Islet of Langerhans (tissue), 1 donor: Measurements from ENCODE around the gene CECR2.
"Not testable (repeated sequence)": the region's sequence is repeated elsewhere in the genome, so short reads cannot be mapped to it uniquely, and the experiment has no call there.

Experiments
- FAIRE-seq: peaks from one replicate; lab custom pipeline; 2011; peaks lifted over from hg19 to GRCh38; lab: Jason Lieb, UNC

The CECR2 gene

GRCh38 chr22:17403906-17404305 lies 34.6 kb downstream of the CECR2 start:
- FAIRE-seq, result no peak

- FAIRE-seq, result no peak
These were observed 38.4 kb downstream of the CECR2 start for GRCh38 chr22:17407643-17408042.

- FAIRE-seq, result no peak
These were observed 41.3 kb downstream of the CECR2 start for GRCh38 chr22:17410576-17410975.

- FAIRE-seq, result no peak
These were observed 42.0 kb downstream of the CECR2 start for GRCh38 chr22:17411213-17411612.

DNA sequence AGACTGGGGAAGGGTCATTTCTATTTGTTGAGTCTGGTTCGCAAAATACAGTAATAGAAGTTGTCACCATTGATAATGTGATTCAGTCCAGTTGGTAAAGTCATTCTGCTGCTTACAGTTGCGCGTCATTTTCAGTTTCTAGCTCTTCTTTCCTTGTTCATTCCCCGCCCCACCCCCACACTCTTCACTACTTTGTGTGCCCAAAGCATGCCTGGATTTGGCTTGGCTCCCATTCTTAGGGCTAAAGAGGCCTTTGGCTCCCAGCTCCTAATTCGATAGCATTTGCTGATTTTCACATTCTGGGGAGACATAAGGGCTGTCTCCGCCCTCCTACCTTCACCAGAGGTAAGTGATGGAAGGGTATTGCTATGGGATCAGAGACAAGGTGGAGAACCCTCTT lies 43.0 kb downstream of the CECR2 start:
- no peak for FAIRE-seq

GRCh38 chr22:17418890-17419324 lies 49.6 kb downstream of the CECR2 start:
- FAIRE-seq, result no peak

DNA sequence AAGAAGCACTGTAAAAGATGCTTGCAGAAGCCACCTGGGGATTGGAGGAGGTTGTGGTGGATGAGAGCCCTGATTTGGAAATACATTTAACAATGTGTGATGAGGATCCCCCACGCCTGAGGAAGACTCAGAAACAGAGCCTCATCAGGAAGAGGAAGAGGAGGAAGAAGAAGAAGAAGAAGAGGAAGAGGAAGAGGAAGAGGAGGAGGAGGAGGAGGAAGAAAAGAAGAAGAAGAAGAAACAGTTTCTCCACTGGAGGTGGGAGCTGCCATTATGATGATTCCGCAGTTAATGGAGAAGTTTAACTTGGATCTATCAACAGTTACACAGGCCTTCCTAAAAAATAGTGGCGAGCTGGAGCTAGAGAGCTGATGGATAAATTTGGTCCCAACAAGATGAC lies 50.1 kb downstream of the CECR2 start:
- FAIRE-seq, result no peak

DNA sequence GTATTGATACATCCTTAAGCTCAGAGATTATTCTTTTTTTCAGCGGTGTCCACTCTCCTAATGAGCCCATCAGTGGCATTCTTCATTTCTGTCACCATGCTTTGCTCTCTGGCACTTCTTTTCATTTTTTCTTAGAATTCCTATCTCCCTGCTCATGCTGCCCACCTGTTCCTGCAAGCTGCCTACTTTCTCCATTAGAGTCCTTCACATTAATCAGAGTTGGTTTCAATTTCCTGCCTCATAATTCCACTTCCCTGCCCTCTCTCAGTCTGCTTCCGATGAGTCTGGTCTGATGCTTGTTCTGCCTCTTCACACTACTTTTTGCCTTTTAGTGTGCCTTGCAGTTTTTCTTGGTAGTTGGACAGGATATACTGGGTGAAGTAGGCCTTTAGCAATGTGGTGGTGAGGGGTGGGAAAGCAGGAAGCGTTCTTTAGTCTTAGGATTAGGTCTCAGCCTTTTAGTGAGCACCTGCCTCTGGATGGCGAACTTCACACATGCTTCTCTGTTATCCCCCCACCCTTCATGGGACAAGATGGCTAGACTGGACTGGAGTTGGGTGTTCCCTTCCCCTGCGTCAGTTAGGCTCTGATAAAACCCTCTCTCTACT lies 53.6 kb downstream of the CECR2 start:
- FAIRE-seq, result no peak

- no peak for FAIRE-seq
These were observed 54.4 kb downstream of the CECR2 start for GRCh38 chr22:17423616-17424015.

DNA sequence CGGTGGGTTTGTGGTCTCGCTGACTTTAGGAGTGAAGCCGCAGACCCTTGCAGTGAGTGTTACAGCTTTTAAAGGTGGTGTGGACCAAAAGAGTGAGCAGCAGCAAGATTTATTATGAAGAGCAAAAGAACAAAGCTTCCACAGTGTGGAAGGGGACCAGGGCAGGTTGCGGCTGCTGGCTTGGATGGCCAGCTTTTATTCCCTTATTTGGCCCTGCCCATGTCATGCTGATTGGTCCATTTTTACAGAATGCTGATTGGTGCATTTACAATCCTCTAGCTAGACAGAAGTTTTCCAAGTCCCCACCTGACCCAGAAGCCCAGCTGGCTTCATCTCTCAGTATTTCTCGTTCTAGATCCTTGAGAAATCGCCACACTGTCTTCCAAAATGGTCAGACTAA lies 58.3 kb downstream of the CECR2 start:
- not testable (repeated sequence) for FAIRE-seq

DNA sequence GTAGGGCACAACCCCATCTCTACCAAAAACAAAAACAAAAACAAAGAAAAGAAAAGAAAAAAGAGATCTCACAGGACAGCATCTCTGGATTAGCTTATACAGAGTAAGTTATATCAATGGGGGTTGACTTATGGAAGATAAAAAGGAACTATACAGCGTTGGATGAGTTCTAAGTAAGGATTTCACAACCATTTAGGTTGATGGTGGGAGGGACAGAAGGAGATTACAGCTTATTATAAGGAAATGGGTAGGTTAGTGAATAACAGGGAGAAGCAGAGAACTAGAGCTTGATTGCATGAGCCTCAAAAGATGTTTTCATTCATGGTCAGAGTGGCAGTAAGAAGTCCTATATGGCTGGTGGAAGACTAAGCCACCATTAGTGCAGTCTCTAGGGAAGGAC lies 60.3 kb downstream of the CECR2 start:
- FAIRE-seq, result no peak

GRCh38 chr22:17430412-17430811 lies 61.2 kb downstream of the CECR2 start:
- FAIRE-seq, result no peak

DNA sequence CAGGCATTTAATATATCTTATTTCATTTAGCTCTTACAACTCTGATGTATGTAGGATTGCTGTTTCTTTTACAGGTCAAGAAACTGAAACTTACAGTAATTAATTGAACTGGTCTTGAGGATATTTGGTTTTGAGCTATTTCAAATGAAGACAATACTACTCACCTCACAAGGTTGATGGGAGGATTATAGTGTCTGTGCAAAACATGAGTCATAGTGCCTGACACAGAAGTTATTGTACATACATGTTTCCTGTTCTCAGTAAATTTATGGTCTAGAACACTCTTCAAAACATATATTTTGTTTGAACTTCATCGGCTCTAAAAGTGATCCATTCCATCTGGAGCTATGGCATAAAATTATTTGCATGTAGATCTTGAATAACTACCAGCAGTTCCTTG lies 61.9 kb downstream of the CECR2 start:
- FAIRE-seq, result no peak

DNA sequence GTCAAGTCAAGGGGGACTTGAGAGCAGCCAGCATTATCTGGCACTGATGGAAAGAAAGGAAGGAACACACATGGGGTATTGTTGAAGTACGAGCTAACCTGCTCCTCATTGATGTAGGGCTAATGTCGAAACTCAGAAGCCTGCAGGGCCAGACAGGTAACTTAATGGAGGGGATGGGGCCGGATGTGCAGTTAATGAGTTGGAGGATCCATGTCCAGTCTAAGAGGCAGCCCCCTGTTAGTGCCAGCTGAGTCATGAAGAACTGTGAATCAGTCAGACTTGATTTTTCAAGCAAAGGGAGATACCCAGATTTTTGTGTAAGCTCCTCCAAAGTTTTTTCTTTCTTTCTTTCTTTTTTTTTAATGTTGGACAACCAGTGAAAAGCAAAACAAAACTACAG lies 65.6 kb downstream of the CECR2 start:
- FAIRE-seq, result no peak

DNA sequence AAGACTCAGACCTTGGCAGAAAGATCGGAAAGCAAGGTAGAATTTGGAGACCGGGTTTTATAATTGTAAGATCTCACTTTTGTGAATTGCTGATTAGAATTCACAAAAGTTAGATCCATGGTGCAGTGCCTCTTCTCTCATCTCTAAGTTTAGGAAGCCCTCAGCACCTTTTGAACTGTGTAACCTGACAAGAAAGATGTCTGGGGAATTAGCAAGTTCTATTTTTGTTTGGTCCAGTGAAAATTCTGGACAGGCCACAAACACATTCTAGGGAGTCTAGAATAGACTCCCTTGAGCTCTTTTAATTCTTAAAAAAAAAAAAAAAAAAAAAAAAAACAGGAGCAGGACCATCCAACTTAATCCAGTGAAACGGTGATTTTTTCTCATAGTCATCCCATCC lies 66.1 kb downstream of the CECR2 start:
- FAIRE-seq, result no peak

DNA sequence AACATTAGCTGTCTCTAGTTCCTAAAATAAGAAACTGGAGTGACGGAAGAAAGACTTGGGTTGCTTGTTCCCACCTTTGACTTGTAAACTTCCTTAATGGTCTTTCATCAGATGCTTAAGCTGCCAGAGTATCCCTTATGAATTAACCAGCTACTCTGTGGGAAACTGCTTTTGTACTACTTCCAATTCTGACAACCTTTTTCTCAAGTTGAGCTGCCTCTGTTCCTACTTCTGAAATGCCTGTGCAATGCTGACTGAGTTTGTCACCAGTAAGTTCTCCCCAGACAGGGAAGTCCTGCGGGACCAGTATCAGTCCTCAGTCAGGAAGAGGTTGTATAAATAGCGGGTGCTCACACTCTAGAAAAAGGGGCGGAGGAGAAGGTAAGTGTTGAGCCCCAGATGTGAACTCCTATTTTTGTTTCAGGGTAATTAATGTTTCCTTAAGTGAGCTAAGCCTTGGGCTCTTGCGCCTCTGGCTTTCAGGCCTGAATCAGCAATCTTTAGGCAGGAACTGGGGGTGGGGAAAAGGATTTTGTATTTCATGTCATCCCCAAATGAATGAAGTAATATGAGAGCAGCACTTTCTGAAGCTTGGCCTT lies 67.2 kb downstream of the CECR2 start:
- no peak for FAIRE-seq

DNA sequence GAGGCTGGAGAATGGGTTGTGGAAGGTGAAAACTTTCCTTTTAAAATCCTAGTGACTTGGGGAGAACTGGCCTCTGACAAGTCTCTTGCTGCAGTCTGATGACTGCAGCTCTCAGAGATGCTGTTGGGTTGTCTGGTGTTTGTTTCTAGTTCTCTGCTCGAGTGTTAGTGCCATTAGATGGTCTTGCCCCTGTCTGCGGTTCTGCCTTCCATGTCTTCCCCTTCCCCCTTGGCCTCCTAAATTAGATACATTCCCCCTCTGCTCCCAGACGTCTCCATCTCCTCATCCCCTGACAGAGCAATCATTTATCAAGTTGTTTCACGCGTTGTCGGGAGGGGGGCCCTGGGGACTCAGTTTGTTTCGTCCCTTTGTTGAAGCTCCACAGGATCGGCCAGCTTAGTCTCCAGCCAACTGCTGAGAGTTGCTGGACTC lies 67.7 kb downstream of the CECR2 start:
- no peak for FAIRE-seq

- FAIRE-seq, result no peak
These were observed 68.8 kb downstream of the CECR2 start for GRCh38 chr22:17438026-17438425.

DNA sequence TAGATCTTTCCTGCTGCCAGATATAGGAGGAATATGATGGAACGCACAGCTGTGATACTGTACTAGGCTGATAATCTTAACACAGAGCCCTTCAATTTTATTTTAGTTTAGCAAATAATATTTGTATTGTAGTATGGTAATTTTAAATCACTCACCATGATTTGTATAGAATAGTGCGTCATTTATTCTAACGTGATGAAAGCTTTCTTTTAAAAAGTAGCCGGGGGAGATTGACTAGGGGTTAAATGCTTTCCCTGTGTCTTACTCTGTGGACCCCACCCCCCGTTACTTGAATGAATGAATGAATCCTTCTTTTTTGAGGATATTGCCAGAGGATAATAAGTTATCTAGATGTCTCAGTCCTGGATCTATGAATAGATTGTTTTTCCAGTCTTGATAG lies 72.1 kb downstream of the CECR2 start:
- no peak for FAIRE-seq

DNA sequence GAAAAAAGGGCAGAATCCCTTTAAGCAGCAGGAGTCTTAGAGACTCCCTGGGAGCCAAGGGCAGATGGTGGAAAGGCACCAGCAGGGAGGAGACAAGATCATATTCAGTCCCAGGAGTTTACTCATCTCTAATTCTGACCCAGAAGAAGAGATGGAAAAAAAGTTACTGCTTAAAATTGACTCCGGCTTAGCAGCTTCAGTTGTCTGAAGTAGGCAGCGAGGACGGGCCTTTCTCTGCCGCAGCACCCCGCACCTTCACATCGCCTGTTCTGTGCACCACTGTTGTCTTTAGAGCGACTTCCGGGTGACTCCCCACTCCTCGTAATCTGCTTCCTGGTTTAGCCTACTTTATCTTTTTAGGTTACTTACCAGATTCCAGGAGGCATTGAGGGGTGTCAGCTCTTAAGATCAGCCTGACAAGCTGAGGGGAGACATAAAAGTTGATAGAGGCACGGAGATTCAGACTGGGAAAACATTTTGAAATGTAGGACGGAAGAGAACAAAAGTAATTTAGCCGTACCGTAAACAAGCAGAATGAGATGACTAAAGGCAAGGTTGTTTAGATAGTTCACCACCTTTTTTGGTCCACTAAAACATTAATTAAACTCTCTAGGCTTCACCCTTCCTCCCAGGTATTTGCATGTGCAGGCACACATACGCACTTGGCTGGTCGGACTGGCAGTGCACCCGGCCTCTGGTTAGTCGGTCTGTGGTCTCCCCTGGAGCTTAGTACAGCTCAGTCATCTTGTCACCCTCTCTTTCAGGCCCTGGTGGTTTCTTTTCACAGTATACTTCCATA lies 74.3 kb downstream of the CECR2 start:
- FAIRE-seq, result no peak

GRCh38 chr22:17444204-17444504 lies 74.9 kb downstream of the CECR2 start:
- no peak for FAIRE-seq

GRCh38 chr22:17446698-17447097 lies 77.4 kb downstream of the CECR2 start:
- no peak for FAIRE-seq

- no peak for FAIRE-seq
These were observed 82.1 kb downstream of the CECR2 start for GRCh38 chr22:17451316-17451715.

DNA sequence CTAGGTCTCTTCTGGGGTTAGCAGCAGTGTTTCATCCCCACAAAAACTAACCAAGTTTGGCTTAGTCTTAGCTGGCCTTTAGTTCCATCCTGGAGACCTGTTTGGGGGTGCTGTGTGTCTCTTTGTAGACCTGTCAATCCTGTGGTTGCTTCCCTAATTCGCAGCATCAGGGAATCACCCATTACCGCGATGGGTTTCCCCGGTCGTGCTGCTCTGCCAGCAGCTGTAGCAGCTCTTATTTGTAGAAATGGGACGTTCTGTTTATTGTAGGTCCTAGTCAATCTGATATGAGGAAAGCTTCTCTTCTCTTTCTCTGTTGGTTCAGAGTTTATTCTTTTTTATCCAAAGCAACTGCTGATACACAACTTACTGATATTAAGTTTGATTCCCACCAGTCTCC lies 91.6 kb downstream of the CECR2 start:
- FAIRE-seq, result no peak
